A673 (cell line): Measurements from ENCODE around the gene BORCS6. TPM values are rescaled to one million over a fixed set of nuclear protein-coding genes. Genes with fewer than 3 reads are reported as not detected.

Experiments used
- BruUV-seq: library from RNA; stranded (reverse); fragments of 400-500 nt; replicated peaks from 2 replicates; lab custom pipeline; 2021; lab: Mats Ljungman, UMichigan
- CTCF ChIA-PET: fragments of 300-600 bp; sonication (Branson Sonifier 250); formaldehyde crosslinking; loops from one replicate; lab custom pipeline; 2022; ENCODE audit warnings: antibody characterized with exemption; lab: Charles Lee
- POLR2A ChIA-PET: fragments of 300-600 bp; sonication (Branson Sonifier 250); formaldehyde crosslinking; loops from one replicate; lab custom pipeline; 2022; ENCODE audit warnings: antibody characterized with exemption; ENCODE audit not compliant: low non-redundant PET; lab: Charles Lee
- DNase-seq: peaks from one replicate; pipeline ENCODE4 v3.0.0-alpha.2; 2015; ENCODE audit warnings: low spot score
- H3K27ac ChIP-seq: fragments of 200-600 bp; sonication (generic); 2 replicates; pipeline ENCODE4 v1.5.1; 2016; ENCODE audit warnings: mixed run types, low read depth, mild to moderate bottlenecking, mixed read lengths, antibody characterized with exemption, low read length; ENCODE audit not compliant: poor library complexity, severe bottlenecking
- H3K27me3 ChIP-seq: fragments of 200-600 bp; sonication (generic); replicated peaks from 2 replicates; pipeline ENCODE4 v1.6.1; 2017; ENCODE audit warnings: mixed run types, low read depth, mild to moderate bottlenecking, mixed read lengths, antibody characterized with exemption, low read length; ENCODE audit not compliant: insufficient read depth, poor library complexity
- H3K36me3 ChIP-seq: fragments of 200-600 bp; sonication (generic); 2 replicates; pipeline ENCODE4 v1.6.1; 2016; ENCODE audit warnings: mixed run types, mild to moderate bottlenecking, mixed read lengths, antibody characterized with exemption, low read length; ENCODE audit not compliant: insufficient read depth, poor library complexity, severe bottlenecking
- H3K4me1 ChIP-seq: fragments of 200-600 bp; sonication (generic); 2 replicates; pipeline ENCODE4 v1.6.1; 2017; ENCODE audit warnings: mixed run types, mild to moderate bottlenecking, mixed read lengths, antibody characterized with exemption, low read length; ENCODE audit not compliant: insufficient read depth, poor library complexity, severe bottlenecking
- H3K4me3 ChIP-seq: fragments of 200-600 bp; sonication (generic); 2 replicates; pipeline ENCODE4 v1.5.1; 2016; ENCODE audit warnings: low read depth, mixed run types, mild to moderate bottlenecking, mixed read lengths, low read length; ENCODE audit not compliant: poor library complexity, severe bottlenecking
- H3K9me3 ChIP-seq: fragments of 200-600 bp; sonication (generic); 2 replicates; pipeline ENCODE4 v1.6.1; 2016; ENCODE audit warnings: mixed run types, low read depth, mild to moderate bottlenecking, mixed read lengths, antibody characterized with exemption, low read length; ENCODE audit not compliant: poor library complexity, severe bottlenecking
- EZH2 ChIP-seq: fragments of 200-600 bp; sonication (generic); IDR thresholded peaks from 2 replicates; pipeline ENCODE4 v1.6.1; 2017; ENCODE audit warnings: borderline replicate concordance, low read depth, mild to moderate bottlenecking, mixed read lengths, antibody characterized with exemption, low read length; ENCODE audit not compliant: poor library complexity, severe bottlenecking
- intact Hi-C: fragments of 100-400 bp; cut with micrococcal nuclease; formaldehyde crosslinking; loops from one replicate; pipeline ENCODE4 v1.10.0; 2022; ENCODE audit not compliant: unreplicated experiment
- total RNA-seq: library from RNA; stranded (reverse); gene quantifications from 2 replicates; pipeline ENCODE4 v1.2.3, GENCODE V29; 2021
- TF ChIP-seq, protein P1 (sequence below): fragments of 300-800, 200-600 bp; sonication (generic); conservative IDR thresholded peaks from 2 replicates; pipeline ENCODE4 v1.5.1; 2017; ENCODE audit warnings: low read depth, mild to moderate bottlenecking, antibody characterized with exemption, low read length, moderate library complexity, mixed read lengths

Gene BORCS6
- total RNA-seq, 1 experiment from 2014 or later = 3.7 TPM

DNA sequence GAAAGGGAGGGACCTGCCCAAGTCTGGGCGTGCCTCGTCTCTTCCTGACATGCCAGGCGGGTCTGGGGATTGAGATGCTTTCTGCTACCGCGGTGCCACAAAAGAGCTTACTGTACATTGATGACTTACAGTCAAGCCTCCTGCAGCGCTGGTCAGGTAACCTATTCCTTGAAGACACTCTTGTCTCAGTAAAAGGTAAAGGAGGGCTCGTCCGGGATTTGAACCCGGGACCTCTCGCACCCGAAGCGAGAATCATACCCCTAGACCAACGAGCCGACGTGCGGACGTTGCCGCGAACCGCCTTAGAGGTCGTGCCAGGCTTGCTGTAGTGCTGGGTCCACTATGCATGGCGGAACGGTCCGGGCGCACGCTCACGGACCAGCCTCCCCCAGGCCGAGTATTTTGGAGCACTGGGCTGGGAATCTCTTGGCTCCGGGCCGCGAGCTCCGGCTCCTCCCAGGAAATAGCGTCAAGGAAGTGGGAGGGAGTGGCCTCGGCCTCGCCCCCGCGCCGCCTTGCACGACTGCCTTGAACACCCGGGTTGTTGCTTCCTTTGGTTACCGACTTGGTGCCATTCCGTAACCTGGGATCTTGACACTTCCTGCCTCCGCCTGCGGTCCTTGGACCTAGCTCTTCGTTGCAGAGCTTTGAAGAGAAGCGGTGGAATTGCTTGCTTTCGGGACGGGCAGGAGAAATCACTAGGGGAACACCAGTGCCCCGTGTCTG is 32.8 kb upstream of the BORCS6 start:
- POLR2A ChIA-PET = interaction anchor here (0.7 kb wide), 1 partner anchor 173 kb away, joined by 3 read pairs; no protein-coding TSS in a partner anchor
- intact Hi-C loops = loop anchor here (1.0 to 5.0 kb wide), 7 partner anchors 35 to 380 kb away; partner anchors contain the start of gene CHD3
- BruUV-seq = no TSS peak

DNA sequence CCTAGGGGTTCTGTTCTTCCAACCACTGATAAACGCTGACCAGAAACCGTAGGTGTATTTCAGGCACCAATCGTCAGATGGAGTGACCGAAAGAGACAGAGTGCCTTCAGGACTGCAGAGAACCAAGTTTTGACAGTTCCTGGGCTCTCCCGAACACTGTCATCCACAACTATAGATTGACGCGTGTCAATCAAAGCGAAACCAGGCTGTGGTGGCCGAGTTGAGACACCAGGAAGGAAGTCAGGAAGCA is 32.3 kb upstream of the BORCS6 start:
- TF ChIP-seq EZH2 = no peak
- TF ChIP-seq, protein P1, sequence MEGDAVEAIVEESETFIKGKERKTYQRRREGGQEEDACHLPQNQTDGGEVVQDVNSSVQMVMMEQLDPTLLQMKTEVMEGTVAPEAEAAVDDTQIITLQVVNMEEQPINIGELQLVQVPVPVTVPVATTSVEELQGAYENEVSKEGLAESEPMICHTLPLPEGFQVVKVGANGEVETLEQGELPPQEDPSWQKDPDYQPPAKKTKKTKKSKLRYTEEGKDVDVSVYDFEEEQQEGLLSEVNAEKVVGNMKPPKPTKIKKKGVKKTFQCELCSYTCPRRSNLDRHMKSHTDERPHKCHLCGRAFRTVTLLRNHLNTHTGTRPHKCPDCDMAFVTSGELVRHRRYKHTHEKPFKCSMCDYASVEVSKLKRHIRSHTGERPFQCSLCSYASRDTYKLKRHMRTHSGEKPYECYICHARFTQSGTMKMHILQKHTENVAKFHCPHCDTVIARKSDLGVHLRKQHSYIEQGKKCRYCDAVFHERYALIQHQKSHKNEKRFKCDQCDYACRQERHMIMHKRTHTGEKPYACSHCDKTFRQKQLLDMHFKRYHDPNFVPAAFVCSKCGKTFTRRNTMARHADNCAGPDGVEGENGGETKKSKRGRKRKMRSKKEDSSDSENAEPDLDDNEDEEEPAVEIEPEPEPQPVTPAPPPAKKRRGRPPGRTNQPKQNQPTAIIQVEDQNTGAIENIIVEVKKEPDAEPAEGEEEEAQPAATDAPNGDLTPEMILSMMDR = no peak
- CTCF ChIA-PET = no interaction called here
- Histone ChIP-seq H3K4me1 (peaks cover 9% of the 10 kb centered on the region), H3K36me3 (peaks cover 3% of the 10 kb centered on the region), H3K9me3 (no peaks in the 10 kb centered on the region), H3K4me3 (peak overlapping the region; percentile 85), H3K27me3 (no peaks in the 10 kb centered on the region), H3K27ac (peak overlapping the region; percentile 95)
- no peak for DNase-seq
- intact Hi-C loops = loop anchor here (1.0 to 5.0 kb wide), 7 partner anchors 35 to 380 kb away; partner anchors contain the start of gene CHD3
- POLR2A ChIA-PET = interaction anchor here (1.8 kb wide), 1 partner anchor 49 kb away, joined by 6 read pairs; no protein-coding TSS in a partner anchor
- no TSS peak for BruUV-seq

More for the DNA sequence above, 32.8 kb upstream of the BORCS6 start:
- peaks cover 8% of the 10 kb centered on the region for H3K36me3 ChIP-seq
- H3K27me3 ChIP-seq = no peaks in the 10 kb centered on the region
- no peaks in the 10 kb centered on the region for H3K9me3 ChIP-seq
- no peak for TF ChIP-seq EZH2
- TF ChIP-seq, protein P1 = no peak
- peak overlapping the region; percentile 85 for H3K4me3 ChIP-seq
- peak; percentile 96 for DNase-seq
- H3K4me1 ChIP-seq = peaks cover 13% of the 10 kb centered on the region
- CTCF ChIA-PET = interaction anchor here (0.6 kb wide), 1 partner anchor 114 kb away, joined by 8 read pairs; no protein-coding TSS in a partner anchor
- peak overlapping the region; percentile 95 for H3K27ac ChIP-seq

DNA sequence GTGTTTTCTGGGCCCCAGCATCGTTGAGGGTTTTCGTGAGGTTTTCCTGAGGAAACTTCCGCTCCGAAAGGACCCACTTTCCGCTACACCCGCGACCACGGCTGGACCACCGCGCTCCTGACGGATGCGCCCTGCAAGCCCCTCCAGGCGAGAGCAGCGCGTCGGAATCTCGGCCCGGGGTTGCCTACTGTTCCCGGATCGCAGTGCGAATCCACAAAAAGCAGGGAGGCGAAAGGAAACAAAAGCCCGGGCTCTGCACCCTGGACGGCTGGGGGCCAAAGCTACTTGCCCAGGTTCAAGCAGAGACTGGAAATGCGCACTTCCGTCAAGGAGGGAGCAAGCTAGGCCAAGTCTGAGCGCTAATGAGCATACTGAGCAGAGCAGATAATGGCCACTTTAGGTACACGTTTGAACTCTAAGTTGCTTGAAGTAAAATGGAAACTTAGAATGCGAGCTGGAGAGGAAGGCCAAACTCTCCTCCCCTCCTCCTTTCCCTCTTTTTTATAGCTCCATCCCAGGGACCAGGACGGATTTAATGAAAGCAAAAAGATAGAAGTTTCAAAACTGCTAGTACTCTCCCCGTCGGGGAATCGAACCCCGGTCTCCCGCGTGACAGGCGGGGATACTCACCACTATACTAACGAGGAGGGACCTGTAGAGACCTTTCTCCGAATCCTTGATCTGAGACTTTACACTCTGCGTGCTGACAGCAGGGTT is 31.8 kb upstream of the BORCS6 start:
- POLR2A ChIA-PET = interaction anchor here (1.8 kb wide), 1 partner anchor 49 kb away, joined by 6 read pairs; no protein-coding TSS in a partner anchor
- TF ChIP-seq EZH2 = no peak
- TF ChIP-seq, protein P1 = no peak
- Histone ChIP-seq H3K9me3 (no peaks in the 10 kb centered on the region), H3K36me3 (no peaks in the 10 kb centered on the region), H3K4me3 (peak overlapping the region; percentile 85), H3K27me3 (no peaks in the 10 kb centered on the region), H3K27ac (peak overlapping the region; percentile 95), H3K4me1 (peaks cover 5% of the 10 kb centered on the region)
- BruUV-seq = no TSS peak
- CTCF ChIA-PET = interaction anchor here (0.7 to 1.2 kb wide), 3 partner anchors 103 to 182 kb away, joined by 3 read pairs; no protein-coding TSS in a partner anchor
- DNase-seq = peak; percentile 94
- intact Hi-C loops = loop anchor here (1.0 to 5.0 kb wide), 8 partner anchors 26 to 380 kb away; partner anchors contain the start of genes CHD3 and CTC1
